Gastroesophageal sphincter (tissue), 3 donors: ENCODE measurements around the gene TAS2R39.

Experiments used
- EP300 ChIP-seq: sonication (generic); formaldehyde crosslinking; IDR thresholded peaks from one replicate; pipeline ENCODE4 v1.6.1; 2017; ENCODE audit warnings: antibody characterized with exemption, mild to moderate bottlenecking
- POLR2A ChIP-seq, 2 donors: fragments of 450-650 bp; IDR thresholded peaks; one replicate each; pipeline ENCODE4 v1.6.1; 2017; ENCODE audit warnings: antibody characterized with exemption in 2 of 2, mild to moderate bottlenecking in 2 of 2, moderate library complexity in 1 of 2
- POLR2AphosphoS5 ChIP-seq: sonication (generic); formaldehyde crosslinking; IDR thresholded peaks from one replicate; pipeline ENCODE4 v1.6.1; 2017; ENCODE audit warnings: antibody characterized with exemption
- TF ChIP-seq, protein P1 (sequence below), 4 experiments: fragments of 200-600 bp in 2 of 4; fragments of 450-650 bp in 2 of 4; sonication (generic) in 1 of 4; IDR thresholded peaks; one replicate each; pipeline ENCODE4 v1.5.1; 2017 to 2019; ENCODE audit warnings: antibody characterized with exemption in 4 of 4, mild to moderate bottlenecking in 2 of 4, moderate library complexity in 2 of 4

DNA sequence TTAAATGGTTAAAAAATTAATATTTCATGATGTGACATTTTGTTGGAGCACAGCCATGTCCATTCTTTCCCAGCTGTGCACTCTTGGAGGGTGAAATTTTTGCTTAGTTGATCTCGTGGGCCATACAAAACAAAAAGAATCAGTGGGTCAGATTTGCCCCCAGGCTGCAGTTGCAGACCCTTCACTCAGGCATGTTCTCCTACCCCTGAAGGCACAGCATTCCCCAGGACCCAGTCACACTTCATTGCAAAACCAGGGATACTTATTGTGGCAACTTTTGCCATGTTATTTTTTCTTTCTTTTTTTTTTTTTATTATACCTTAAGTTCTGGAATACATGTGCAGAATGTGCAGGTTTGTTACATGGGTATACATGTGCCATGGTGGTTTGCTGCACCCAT, 44.6 kb downstream of the TAS2R39 start:
- no peak for TF ChIP-seq EP300
- TF ChIP-seq, protein P1, sequence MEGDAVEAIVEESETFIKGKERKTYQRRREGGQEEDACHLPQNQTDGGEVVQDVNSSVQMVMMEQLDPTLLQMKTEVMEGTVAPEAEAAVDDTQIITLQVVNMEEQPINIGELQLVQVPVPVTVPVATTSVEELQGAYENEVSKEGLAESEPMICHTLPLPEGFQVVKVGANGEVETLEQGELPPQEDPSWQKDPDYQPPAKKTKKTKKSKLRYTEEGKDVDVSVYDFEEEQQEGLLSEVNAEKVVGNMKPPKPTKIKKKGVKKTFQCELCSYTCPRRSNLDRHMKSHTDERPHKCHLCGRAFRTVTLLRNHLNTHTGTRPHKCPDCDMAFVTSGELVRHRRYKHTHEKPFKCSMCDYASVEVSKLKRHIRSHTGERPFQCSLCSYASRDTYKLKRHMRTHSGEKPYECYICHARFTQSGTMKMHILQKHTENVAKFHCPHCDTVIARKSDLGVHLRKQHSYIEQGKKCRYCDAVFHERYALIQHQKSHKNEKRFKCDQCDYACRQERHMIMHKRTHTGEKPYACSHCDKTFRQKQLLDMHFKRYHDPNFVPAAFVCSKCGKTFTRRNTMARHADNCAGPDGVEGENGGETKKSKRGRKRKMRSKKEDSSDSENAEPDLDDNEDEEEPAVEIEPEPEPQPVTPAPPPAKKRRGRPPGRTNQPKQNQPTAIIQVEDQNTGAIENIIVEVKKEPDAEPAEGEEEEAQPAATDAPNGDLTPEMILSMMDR (IDR thresholded peaks at IDR 0.05) = no peak
- no peak for TF ChIP-seq POLR2A (IDR thresholded peaks at IDR 0.05)
- no peak for TF ChIP-seq POLR2AphosphoS5
